Erythroblast (primary cell): ENCODE results near the gene ADORA2A.
A peak's percentile ranks its signal among the peaks of the same experiment; 100 is the strongest.

Experiments used
- DNase-seq, 2 experiments: peaks; one replicate each; lab custom pipeline; 2025; lab: John Stamatoyannopoulos, UW
- GATA1 ChIP-seq: IDR thresholded peaks from 2 replicates; pipeline ENCODE4 v1.6.1; 2011; ENCODE audit warnings: low read depth, mild to moderate bottlenecking, control low read depth, low read length, moderate library complexity
- POLR2A ChIP-seq: IDR thresholded peaks from 2 replicates; pipeline ENCODE4 v1.6.1; 2011; ENCODE audit warnings: mild to moderate bottlenecking, low read length

The ADORA2A gene

GRCh38 chr22:24426851-24427499 lies 424 bp upstream of the ADORA2A start:
- TF ChIP-seq GATA1 (no peak), POLR2A (no peak)
- no peak for DNase-seq

- DNase-seq = no peak
- TF ChIP-seq POLR2A (no peak), GATA1 (no peak)
These were observed 1.5 kb downstream of the ADORA2A start for GRCh38 chr22:24428751-24429410.

- TF ChIP-seq POLR2A (no peak), GATA1 (no peak)
- DNase-seq = no peak
These were observed 2.3 kb downstream of the ADORA2A start for GRCh38 chr22:24429411-24430365.

GRCh38 chr22:24430431-24431308 lies 3.3 kb downstream of the ADORA2A start:
- DNase-seq = no peak
- TF ChIP-seq POLR2A = no peak

- TF ChIP-seq GATA1 (no peak), POLR2A (no peak)
- no peak for DNase-seq
These were observed 4.1 kb downstream of the ADORA2A start for GRCh38 chr22:24431309-24432034.

GRCh38 chr22:24432059-24432853 lies 4.9 kb downstream of the ADORA2A start:
- DNase-seq = peak; percentile 72 to 77
- no peak for TF ChIP-seq GATA1
- no peak for TF ChIP-seq POLR2A

GRCh38 chr22:24433001-24433827 lies 5.8 kb downstream of the ADORA2A start:
- TF ChIP-seq GATA1 = no peak
- TF ChIP-seq POLR2A = no peak
- DNase-seq = no peak

GRCh38 chr22:24433828-24434470 lies 6.5 kb downstream of the ADORA2A start:
- DNase-seq = peak in 1 of 2 experiments; percentile 31
- TF ChIP-seq GATA1 = no peak
- no peak for TF ChIP-seq POLR2A

- TF ChIP-seq GATA1 (no peak), POLR2A (peak; percentile 22)
These were observed 7.3 kb downstream of the ADORA2A start for GRCh38 chr22:24434471-24435322.

GRCh38 chr22:24435323-24435645 lies 7.9 kb downstream of the ADORA2A start:
- TF ChIP-seq GATA1 (no peak), POLR2A (no peak)

More at GRCh38 chr22:24434471-24435322, 7.3 kb downstream of the ADORA2A start:
- DNase-seq = peak; percentile 56 to 71

More at GRCh38 chr22:24435323-24435645, 7.9 kb downstream of the ADORA2A start:
- no peak for DNase-seq
